ENCODE results near the gene CCL16. TPM values are rescaled to one million over a fixed set of nuclear protein-coding genes. Genes with fewer than 3 reads are reported as not detected.

CCL16 gene
- total and polyA plus RNA-seq, 7 donors = 0.10 to 1.1 TPM; not detected in 5

DNA sequence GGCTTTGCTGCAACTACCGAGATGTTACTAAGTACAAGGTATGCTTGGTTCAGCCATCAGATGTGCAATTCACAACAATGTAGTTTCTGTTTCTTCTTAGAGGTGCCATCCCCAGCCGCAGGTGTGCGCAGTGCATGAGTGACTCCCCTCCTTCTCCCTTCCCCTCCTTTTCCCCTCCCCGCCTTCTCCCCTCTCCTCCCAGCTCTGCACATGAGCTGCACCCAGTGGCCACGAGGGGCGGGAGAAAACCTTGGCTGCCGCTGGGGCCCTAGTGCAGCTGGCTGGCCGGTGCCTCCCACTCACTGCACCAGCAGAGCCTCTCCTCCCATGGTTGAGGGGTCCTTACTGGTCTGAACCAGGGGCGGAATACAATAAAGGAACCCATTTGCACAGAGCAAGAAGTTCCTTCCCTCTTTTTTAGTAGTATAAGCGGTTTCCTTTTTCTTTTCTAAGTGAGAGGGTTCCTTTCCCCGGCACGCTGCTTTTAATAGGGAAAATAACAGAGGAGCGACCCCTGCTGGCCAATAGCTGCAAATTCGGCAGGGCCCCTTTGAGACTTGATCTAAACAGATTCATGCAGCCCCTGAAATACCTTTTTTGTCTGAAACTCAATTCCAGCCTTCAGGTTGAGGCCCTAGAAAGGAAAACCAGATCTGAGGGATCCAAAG is 27.8 kb upstream of the CCL16 start:
- H3K27me3 ChIP-seq = peaks cover 0 to 7% (median 0%) of the 10 kb centered on the region in 3 donors
- H3K4me1 ChIP-seq = no peaks in the 10 kb centered on the region
- H3K36me3 ChIP-seq = no peaks in the 10 kb centered on the region
- intact Hi-C loops (cut with DNase I) = no loop called here
- peaks cover 0 to 14% (median 7%) of the 10 kb centered on the region in 4 donors for H3K9me3 ChIP-seq
- 87 to 91% methylated on average over 14 of the region's 14 CpGs for WGBS, 2 donors
- no peak overlapping the region for H3K27ac ChIP-seq
- TF ChIP-seq EP300 (IDR thresholded peaks at IDR 0.05) = no peak
- TF ChIP-seq, protein P1, sequence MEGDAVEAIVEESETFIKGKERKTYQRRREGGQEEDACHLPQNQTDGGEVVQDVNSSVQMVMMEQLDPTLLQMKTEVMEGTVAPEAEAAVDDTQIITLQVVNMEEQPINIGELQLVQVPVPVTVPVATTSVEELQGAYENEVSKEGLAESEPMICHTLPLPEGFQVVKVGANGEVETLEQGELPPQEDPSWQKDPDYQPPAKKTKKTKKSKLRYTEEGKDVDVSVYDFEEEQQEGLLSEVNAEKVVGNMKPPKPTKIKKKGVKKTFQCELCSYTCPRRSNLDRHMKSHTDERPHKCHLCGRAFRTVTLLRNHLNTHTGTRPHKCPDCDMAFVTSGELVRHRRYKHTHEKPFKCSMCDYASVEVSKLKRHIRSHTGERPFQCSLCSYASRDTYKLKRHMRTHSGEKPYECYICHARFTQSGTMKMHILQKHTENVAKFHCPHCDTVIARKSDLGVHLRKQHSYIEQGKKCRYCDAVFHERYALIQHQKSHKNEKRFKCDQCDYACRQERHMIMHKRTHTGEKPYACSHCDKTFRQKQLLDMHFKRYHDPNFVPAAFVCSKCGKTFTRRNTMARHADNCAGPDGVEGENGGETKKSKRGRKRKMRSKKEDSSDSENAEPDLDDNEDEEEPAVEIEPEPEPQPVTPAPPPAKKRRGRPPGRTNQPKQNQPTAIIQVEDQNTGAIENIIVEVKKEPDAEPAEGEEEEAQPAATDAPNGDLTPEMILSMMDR (IDR thresholded peaks at IDR 0.05) = no peak
- TF ChIP-seq POLR2AphosphoS5 (IDR thresholded peaks at IDR 0.05) = no peak
- no peak for TF ChIP-seq POLR2A (IDR thresholded peaks at IDR 0.05)
- DNase-seq = no peak
- H3K4me3 ChIP-seq = no peak overlapping the region

DNA sequence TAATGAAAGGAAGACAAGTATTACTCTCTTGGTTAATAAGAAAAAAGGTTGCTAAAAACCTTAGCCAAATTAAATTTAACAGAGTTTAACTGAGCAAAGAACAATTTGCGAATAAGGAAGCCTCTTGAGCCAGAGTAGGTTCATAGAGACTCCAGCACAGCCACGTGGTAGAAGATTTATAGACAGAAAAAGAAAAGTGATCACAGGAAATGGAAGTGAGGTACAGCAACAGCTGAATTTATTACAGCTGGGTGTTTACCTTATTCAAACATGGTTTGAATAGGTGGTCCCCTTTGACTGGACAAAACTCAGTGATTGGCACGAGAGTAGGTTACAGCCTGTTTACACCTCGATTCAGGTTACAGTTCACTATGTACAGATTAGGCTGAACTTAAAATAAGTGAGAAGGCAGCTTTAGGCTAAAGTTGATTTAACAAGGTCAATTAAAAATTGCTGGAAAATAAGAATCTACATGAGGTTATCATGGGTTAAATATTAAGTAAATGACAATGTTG is 23.4 kb upstream of the CCL16 start:
- TF ChIP-seq, protein P1 (IDR thresholded peaks at IDR 0.05) = no peak
- no peak for TF ChIP-seq EP300 (IDR thresholded peaks at IDR 0.05)
- TF ChIP-seq POLR2A (IDR thresholded peaks at IDR 0.05) = no peak
- no peak for TF ChIP-seq POLR2AphosphoS5 (IDR thresholded peaks at IDR 0.05)
- WGBS, 2 donors = 5 to 21% methylated on average over 4 of the region's 4 CpGs

DNA sequence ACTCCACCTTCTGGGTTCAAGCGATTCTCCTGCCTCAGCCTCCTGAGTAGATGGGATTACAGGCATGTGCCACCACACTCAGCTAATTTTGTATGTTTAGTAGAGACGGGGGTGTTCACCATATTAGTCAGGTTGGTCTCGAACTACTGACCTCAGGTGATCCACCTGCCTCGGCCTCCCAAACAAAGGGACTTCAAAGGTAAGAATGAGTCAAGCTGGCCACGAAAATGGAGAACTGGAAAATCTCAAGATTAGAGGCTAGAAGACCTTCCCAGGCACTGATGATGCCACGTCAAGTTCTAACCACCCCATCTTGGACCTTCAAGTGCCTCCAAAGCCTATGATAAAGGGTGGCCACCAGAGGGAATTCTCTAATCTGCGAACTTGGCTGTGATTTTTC is 21.3 kb upstream of the CCL16 start:
- Histone ChIP-seq H3K9me3 (no peaks in the 10 kb centered on the region), H3K4me3 (no peak overlapping the region), H3K27ac (no peak overlapping the region), H3K36me3 (no peaks in the 10 kb centered on the region), H3K27me3 (peaks cover 0 to 7% (median 0%) of the 10 kb centered on the region in 3 donors), H3K4me1 (peaks cover 0 to 6% (median 0%) of the 10 kb centered on the region in 4 donors)
- intact Hi-C loops (cut with DNase I) = no loop called here
- no peak for DNase-seq
- 86 to 89% methylated on average over 7 of the region's 7 CpGs for WGBS, 2 donors
- TF ChIP-seq POLR2A (IDR thresholded peaks at IDR 0.05) (no peak), POLR2AphosphoS5 (IDR thresholded peaks at IDR 0.05) (no peak), EP300 (IDR thresholded peaks at IDR 0.05) (no peak)
- TF ChIP-seq, protein P1 (IDR thresholded peaks at IDR 0.05) = no peak

More for the DNA sequence above, 23.4 kb upstream of the CCL16 start:
- no peak for DNase-seq
- no peaks in the 10 kb centered on the region for H3K36me3 ChIP-seq
- no peak overlapping the region for H3K27ac ChIP-seq
- intact Hi-C loops (cut with DNase I) = no loop called here
- peaks cover 0 to 6% (median 0%) of the 10 kb centered on the region in 4 donors for H3K4me1 ChIP-seq
- H3K9me3 ChIP-seq = peaks cover 0 to 7% (median 3%) of the 10 kb centered on the region in 4 donors
- peaks cover 0 to 7% (median 0%) of the 10 kb centered on the region in 3 donors for H3K27me3 ChIP-seq
- H3K4me3 ChIP-seq = no peak overlapping the region

DNA sequence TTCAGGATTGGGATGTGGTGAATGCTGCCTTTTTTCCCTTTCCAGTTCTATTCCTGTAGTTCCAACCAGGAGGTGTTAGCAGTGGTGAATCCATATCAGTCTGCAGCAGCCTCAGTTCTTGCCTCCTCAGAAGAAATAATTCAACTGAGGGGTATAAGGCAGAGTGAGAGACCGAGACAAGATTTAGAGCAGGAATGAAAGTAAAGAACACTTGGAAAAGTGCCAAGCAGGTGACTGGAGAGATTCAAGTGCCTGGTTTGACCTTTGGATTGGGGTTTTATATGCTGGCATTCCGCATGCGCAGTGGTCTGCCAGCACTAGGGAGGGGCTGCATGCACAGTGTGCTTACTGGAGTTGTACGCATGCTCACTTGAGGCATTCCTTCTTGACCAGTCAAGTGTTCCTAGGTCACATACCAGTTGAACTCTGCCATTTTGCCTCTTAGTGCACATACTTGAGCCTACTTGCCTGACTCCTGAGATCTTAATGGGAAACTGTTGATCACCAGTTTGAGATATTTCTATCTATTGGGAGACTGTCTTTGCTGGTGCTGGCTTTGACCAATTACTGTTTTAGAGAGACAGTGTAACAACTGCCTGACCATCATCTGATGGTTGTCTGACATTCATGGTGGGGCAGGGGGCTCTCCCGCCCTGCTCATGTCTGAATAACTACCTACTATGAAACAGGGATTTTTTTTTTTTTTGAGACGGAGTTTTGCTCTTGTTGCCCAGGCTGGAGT is 20.7 kb upstream of the CCL16 start:
- DNase-seq = no peak
- Histone ChIP-seq H3K4me1 (peaks cover 0 to 6% (median 0%) of the 10 kb centered on the region in 4 donors), H3K27ac (no peak overlapping the region), H3K27me3 (peaks cover 0 to 7% (median 0%) of the 10 kb centered on the region in 3 donors), H3K4me3 (no peak overlapping the region), H3K9me3 (no peaks in the 10 kb centered on the region), H3K36me3 (no peaks in the 10 kb centered on the region)
- intact Hi-C loops (cut with DNase I) = no loop called here
- no peak for TF ChIP-seq EP300 (IDR thresholded peaks at IDR 0.05)
- TF ChIP-seq, protein P1 (IDR thresholded peaks at IDR 0.05) = no peak
- no peak for TF ChIP-seq POLR2AphosphoS5 (IDR thresholded peaks at IDR 0.05)
- 40 to 70% methylated on average over 6 of the region's 6 CpGs for WGBS, 2 donors

Data from sigmoid colon (tissue), 7 donors.